GM12878 (cell line): ENCODE data around the gene CD34. TPM values are rescaled to one million over a fixed set of nuclear protein-coding genes. Genes with fewer than 3 reads are reported as not detected.

Experiments used
- ATAC-seq: fragments of 200-7000 bp; cut with Tn5 transposase; 3 replicates; pipeline ENCODE4 v1.9.1; 2020; ENCODE audit warnings: mild to moderate bottlenecking, moderate library complexity
- BruUV-seq: library from RNA; stranded (reverse); fragments of 400-500 nt; replicated peaks from 2 replicates; lab custom pipeline; 2021; lab: Mats Ljungman, UMichigan
- CTCF ChIA-PET: fragments of 300-600 bp; sonication (Branson Sonifier 250); formaldehyde crosslinking; extraction: SDS; loops from one replicate; lab custom pipeline; 2021; ENCODE audit warnings: inconsistent platforms; lab: Yijun Ruan, JAX
- POLR2A ChIA-PET: fragments of 350-600 bp; formaldehyde crosslinking; extraction: SDS; loops from one replicate; lab custom pipeline; 2021; ENCODE audit warnings: inconsistent platforms; lab: Charles Lee
- RAD21 ChIA-PET: fragments of 300-600 bp; sonication (Branson Sonifier 250); formaldehyde crosslinking; loops from one replicate; lab custom pipeline; 2023; ENCODE audit warnings: antibody characterized with exemption; ENCODE audit not compliant: unreplicated experiment; lab: Charles Lee
- SMC1A ChIA-PET: fragments of 300-600 bp; sonication (Branson Sonifier 250); formaldehyde crosslinking; loops from one replicate; lab custom pipeline; 2023; ENCODE audit not compliant: unreplicated experiment, uncharacterized antibody; lab: Charles Lee
- DNase-seq: peaks from one replicate; pipeline ENCODE4 v3.0.0-alpha.2; 2011; ENCODE audit warnings: low read depth, low spot score
- FAIRE-seq: peaks from 3 replicates; lab custom pipeline; 2011; peaks lifted over from hg19 to GRCh38; lab: Jason Lieb, UNC
- H2AFZ ChIP-seq: 2 replicates; pipeline ENCODE4 v1.6.0; 2011; ENCODE audit warnings: low read depth, low read length, control low read depth; ENCODE audit not compliant: control insufficient read depth
- H3K27ac ChIP-seq: 2 replicates; pipeline ENCODE4 v1.5.1; 2011; ENCODE audit warnings: control low read depth; ENCODE audit not compliant: control insufficient read depth, insufficient read depth
- H3K27me3 ChIP-seq, 2 experiments: replicated peaks in 1 of 2; 2 replicates each; pipeline versions ENCODE4 v1.6.0 to v1.6.1; 2011; ENCODE audit warnings: low read length in 1 of 2; ENCODE audit not compliant: control insufficient read depth in 2 of 2, insufficient read depth in 2 of 2
- H3K36me3 ChIP-seq, 2 experiments: 2 replicates each; pipeline ENCODE4 v1.5.1; 2011; ENCODE audit warnings: low read length in 1 of 2; ENCODE audit not compliant: control insufficient read depth in 2 of 2, insufficient read depth in 2 of 2
- H3K4me1 ChIP-seq: 2 replicates; pipeline ENCODE4 v1.6.1; 2011; ENCODE audit warnings: mild to moderate bottlenecking, low read length, moderate library complexity, mixed read lengths; ENCODE audit not compliant: control insufficient read depth, insufficient read depth
- H3K4me2 ChIP-seq: 2 replicates; pipeline ENCODE4 v1.6.0; 2011; ENCODE audit warnings: control low read depth; ENCODE audit not compliant: control insufficient read depth, insufficient read depth
- H3K4me3 ChIP-seq: fragments of 200-600 bp; sonication (generic); 2 replicates; pipeline ENCODE4 v1.5.1; 2016
- H3K79me2 ChIP-seq: 2 replicates; pipeline ENCODE4 v1.6.0; 2011; ENCODE audit warnings: low read length; ENCODE audit not compliant: control insufficient read depth, insufficient read depth
- H3K9ac ChIP-seq: 2 replicates; pipeline ENCODE4 v1.8.0; 2011; ENCODE audit warnings: low read length, control low read depth, mixed read lengths; ENCODE audit not compliant: control insufficient read depth, insufficient read depth
- H3K9me3 ChIP-seq: replicated peaks from 3 replicates; pipeline ENCODE4 v1.5.1; 2011; ENCODE audit warnings: mild to moderate bottlenecking, low read length; ENCODE audit not compliant: control insufficient read depth, insufficient read depth
- H4K20me1 ChIP-seq: 2 replicates; pipeline ENCODE4 v1.6.0; 2011; ENCODE audit not compliant: control insufficient read depth, insufficient read depth
- ASH2L ChIP-seq: fragments of 300-600, 200-600 bp; sonication (generic); IDR thresholded peaks from 2 replicates; pipeline ENCODE4 v1.6.1; 2017; ENCODE audit warnings: low read depth, mild to moderate bottlenecking, borderline replicate concordance
- CHD2 ChIP-seq: IDR thresholded peaks from 2 replicates; pipeline ENCODE4 v1.6.1; 2011; ENCODE audit warnings: low read depth, low read length, improper control_type of control experiment, borderline replicate concordance
- E2F4 ChIP-seq: IDR thresholded peaks from 2 replicates; pipeline ENCODE4 v1.6.1; 2012; ENCODE audit warnings: low read depth, low read length, improper control_type of control experiment
- EED ChIP-seq: sonication (generic); IDR thresholded peaks from 2 replicates; pipeline ENCODE4 v1.6.1; 2016; ENCODE audit warnings: antibody characterized with exemption, low read depth
- HDAC2 ChIP-seq: fragments of 200-600 bp; sonication (generic); IDR thresholded peaks from 2 replicates; pipeline ENCODE4 v1.6.1; 2017
- HDGF ChIP-seq: fragments of 450-650 bp; IDR thresholded peaks from 2 replicates; pipeline ENCODE4 v1.6.1; 2016; ENCODE audit warnings: antibody characterized with exemption
- IRF4 ChIP-seq: IDR thresholded peaks from 2 replicates; pipeline ENCODE4 v1.6.1; 2011; ENCODE audit warnings: low read depth, low read length
- MEF2B ChIP-seq: fragments of 450-650 bp; IDR thresholded peaks from 2 replicates; pipeline ENCODE4 v1.6.1; 2018; ENCODE audit warnings: mild to moderate bottlenecking, moderate library complexity; ENCODE audit not compliant: partially characterized antibody, poor library complexity, severe bottlenecking
- NFYB ChIP-seq: IDR thresholded peaks from 2 replicates; pipeline ENCODE4 v1.6.1; 2011; ENCODE audit warnings: low read depth, mild to moderate bottlenecking, low read length, improper control_type of control experiment, moderate library complexity; ENCODE audit not compliant: insufficient read depth
- PBX3 ChIP-seq: IDR thresholded peaks from 2 replicates; pipeline ENCODE4 v1.6.1; 2011; ENCODE audit warnings: mild to moderate bottlenecking, low read depth, low read length, moderate library complexity; ENCODE audit not compliant: insufficient replicate concordance
- POLR2AphosphoS5 ChIP-seq: IDR thresholded peaks from 2 replicates; pipeline ENCODE4 v1.6.1; 2011; ENCODE audit warnings: mild to moderate bottlenecking, low read length, inconsistent platforms
- RAD21 ChIP-seq: IDR thresholded peaks from 2 replicates; pipeline ENCODE4 v1.6.1; 2011; ENCODE audit warnings: mild to moderate bottlenecking, low read depth, low read length, moderate library complexity; ENCODE audit not compliant: insufficient read depth
- RBBP5 ChIP-seq: fragments of 200-600 bp; sonication (generic); conservative IDR thresholded peaks from 2 replicates; pipeline ENCODE4 v1.6.1; 2016
- SMARCA5 ChIP-seq: fragments of 450-650 bp; IDR thresholded peaks from 2 replicates; pipeline ENCODE4 v1.6.1; 2017; ENCODE audit warnings: mild to moderate bottlenecking
- SP1 ChIP-seq: IDR thresholded peaks from one replicate; pipeline ENCODE4 v1.6.1; 2011; ENCODE audit warnings: low read depth, low read length
- TARDBP ChIP-seq: IDR thresholded peaks from 2 replicates; pipeline ENCODE4 v1.6.1; 2016; ENCODE audit warnings: borderline replicate concordance
- YBX1 ChIP-seq: fragments of 450-650 bp; IDR thresholded peaks from 2 replicates; pipeline ENCODE4 v1.6.1; 2016; ENCODE audit warnings: antibody characterized with exemption
- WGBS: methylation state at CpG from one replicate; pipeline ENCODE4 v1.1.6; 2016; ENCODE audit warnings: low lambda C conversion rate; ENCODE audit not compliant: insufficient replicate concordance, insufficient coverage; ENCODE audit errors: missing lambda C conversion rate; 5-methylcytosine and 5-hydroxymethylcytosine counted together
- in situ Hi-C: fragments of 300-500 bp; cut with MboI; formaldehyde crosslinking; loops from 9 replicates; pipeline ENCODE4 v1.14.3; 2018; ENCODE audit warnings: mixed read lengths
- intact Hi-C: fragments of 100-400 bp; cut with micrococcal nuclease; formaldehyde crosslinking; loops from one replicate; pipeline ENCODE4 v1.14.2; 2022; ENCODE audit not compliant: unreplicated experiment
- polyA plus RNA-seq, 11 experiments: library from polyadenylated mRNA; depleted of rRNA in 4 of 11; unstranded in 6 of 11; stranded (reverse) in 5 of 11; fragments of >200 nt; fragmentation: Nextera tagmentation in 4 of 11; fragmentation: Illumina TruSeq in 1 of 11; extraction: Ambion mirVana in 4 of 11; extraction: Trizol in 1 of 11; gene quantifications; 1 replicate in 1 of 11; 2 replicates in 10 of 11; pipeline versions ENCODE4 v1.2.1 to v1.2.3, GENCODE V29; 2011 to 2016; ENCODE audit warnings: inconsistent platforms in 2 of 11, missing spikeins in 2 of 11, low read depth in 1 of 11
- total RNA-seq, 4 experiments: library from RNA; depleted of rRNA in 3 of 4; stranded (reverse); fragments of >200 nt in 3 of 4; fragmentation: Illumina TruSeq in 1 of 4; extraction: Trizol in 1 of 4; gene quantifications; 2 replicates each; pipeline versions ENCODE4 v1.2.1 to v1.2.3, GENCODE V29; 2013 to 2021

CD34 gene
- total and polyA plus RNA-seq, 10 of the 15 experiments (the other 5 are each of a cell fraction or from before 2014, with no cell fraction given), result under 0.01 to 0.08 (median 0.02) TPM; not detected in 6

GRCh38 chr1:207902566-207902965 lies 8.4 kb downstream of the CD34 start:
- BruUV-seq, result no TSS peak
- H3K9ac ChIP-seq, result no peak overlapping the region

More at GRCh38 chr1:207902566-207902965, 8.4 kb downstream of the CD34 start:
- Histone ChIP-seq H3K36me3 (no peaks in the 10 kb centered on the region), H3K79me2 (no peaks in the 10 kb centered on the region), H2AFZ (no peak overlapping the region), H3K9me3 (no peaks in the 10 kb centered on the region), H3K4me2 (no peak overlapping the region), H3K27me3 (peaks cover 0 to 4% of the 10 kb centered on the region in 2 experiments; a peak in 1 of 4 replicates), H3K27ac (no peak overlapping the region), H4K20me1 (no peaks in the 10 kb centered on the region; the same call in 1 of the 2 replicates), H3K4me1 (no peaks in the 10 kb centered on the region), H3K4me3 (no peak overlapping the region)
- 35% methylated on average over 5 of the region's 5 CpGs for WGBS
- intact Hi-C loops, result no loop called here
- POLR2A ChIA-PET, result no interaction called here
- no peak for ATAC-seq
- FAIRE-seq, result no peak
- TF ChIP-seq RAD21 (no peak), CHD2 (no peak), EED (no peak), SP1 (no peak), HDGF (no peak), ASH2L (no peak), HDAC2 (no peak), YBX1 (no peak), MEF2B (no peak), IRF4 (no peak), POLR2AphosphoS5 (no peak), SMARCA5 (no peak), PBX3 (no peak), TARDBP (no peak), NFYB (no peak), E2F4 (no peak), RBBP5 (no peak)
- RAD21 ChIA-PET, result interaction anchor here (2.4 kb wide), 1 partner anchor 60 kb away, joined by 7 read pairs; no protein-coding TSS in a partner anchor
- DNase-seq, result no peak
- CTCF ChIA-PET, result interaction anchor here (0.7 to 10.1 kb wide), 2 partner anchors 18 to 62 kb away, joined by 3 to 162 read pairs; no protein-coding TSS in a partner anchor
- in situ Hi-C loops, result no loop called here
- SMC1A ChIA-PET, result interaction anchor here (1.5 to 1.7 kb wide), 2 partner anchors 33 to 61 kb away, joined by 3 to 5 read pairs; no protein-coding TSS in a partner anchor
